ENCODE measurements around the gene RPL18. TPM values are rescaled to one million over a fixed set of nuclear protein-coding genes. Genes with fewer than 3 reads are reported as not detected.

RPL18 gene
- total RNA-seq, 2 experiments from 2014 or later: 2,026 to 2,191 TPM

- POLR2A ChIA-PET: interaction anchor here (1.0 to 1.3 kb wide), 9 partner anchors 9 to 256 kb away, joined by 3 to 9 read pairs (median 4); partner anchors contain the start of genes CA11, DBP, SYNGR4 and TMEM143
- no peaks in the 10 kb centered on the region for H3K9me3 Mint-ChIP-seq (ENCODE audit: low read depth)
- ATAC-seq (no peak), DNase-seq (no peak)
- peaks cover 56% of the 10 kb centered on the region for H3K4me1 Mint-ChIP-seq
- peak overlapping the region; percentile 94 for H3K4me3 Mint-ChIP-seq
- intact Hi-C loops (cut with DNase I, micrococcal nuclease): loop anchor here (1.0 to 2.0 kb wide), 13 partner anchors 14 to 465 kb away; partner anchors contain the start of genes CA11 (in 1 of the 2), CYTH2 (in 1 of the 2), GRWD1 (in 1 of the 2) and GYS1 (in 1 of the 2)
- CTCF ChIA-PET: interaction anchor here (0.8 to 1.9 kb wide), 4 partner anchors 11 to 374 kb away, joined by 3 to 7 read pairs (median 4); partner anchors contain the start of gene RUVBL2
- peak overlapping the region; percentile 97 for H3K27ac Mint-ChIP-seq
- H3K27me3 Mint-ChIP-seq: no peaks in the 10 kb centered on the region
- peaks cover 66% of the 10 kb centered on the region for H3K36me3 Mint-ChIP-seq (ENCODE audit: low read depth)
These were observed 961 bp upstream of the RPL18 start for GRCh38 chr19:48619692-48620585.

GRCh38 chr19:48618278-48618915, 581 bp downstream of the RPL18 start:
- H3K4me3 Mint-ChIP-seq: peak overlapping the region; percentile 94
- peak overlapping the region; percentile 97 for H3K27ac Mint-ChIP-seq
- intact Hi-C loops (cut with DNase I, micrococcal nuclease): loop anchor here in 1 of 2 experiments (2.0 kb wide), 1 partner anchor 108 kb away; the partner anchor contains the start of gene LMTK3

GRCh38 chr19:48617146-48617937, 1.6 kb downstream of the RPL18 start:
- peak overlapping the region; percentile 97 for H3K27ac Mint-ChIP-seq
- H3K27me3 Mint-ChIP-seq: no peaks in the 10 kb centered on the region
- intact Hi-C loops (cut with DNase I, micrococcal nuclease): no loop called here
- peaks cover 37% of the 10 kb centered on the region for H3K4me1 Mint-ChIP-seq
- CTCF ChIA-PET: interaction anchor here (0.6 kb wide), 1 partner anchor 225 kb away, joined by 3 read pairs; no protein-coding TSS in a partner anchor
- ATAC-seq: no peak
- H3K9me3 Mint-ChIP-seq (ENCODE audit: low read depth): no peaks in the 10 kb centered on the region
- POLR2A ChIA-PET: interaction anchor here (0.5 to 1.3 kb wide), 6 partner anchors 9 to 198 kb away, joined by 3 to 6 read pairs (median 3); no protein-coding TSS in a partner anchor
- peaks cover 55% of the 10 kb centered on the region for H3K36me3 Mint-ChIP-seq (ENCODE audit: low read depth)
- no peak for DNase-seq
- H3K4me3 Mint-ChIP-seq: peak overlapping the region; percentile 94

More at GRCh38 chr19:48618278-48618915, 581 bp downstream of the RPL18 start:
- H3K9me3 Mint-ChIP-seq (ENCODE audit: low read depth): no peaks in the 10 kb centered on the region
- CTCF ChIA-PET: interaction anchor here (0.6 to 1.9 kb wide), 3 partner anchors 10 to 375 kb away, joined by 3 to 7 read pairs (median 4); partner anchors contain the start of gene RUVBL2
- ATAC-seq: no peak
- H3K4me1 Mint-ChIP-seq: peaks cover 42% of the 10 kb centered on the region
- H3K27me3 Mint-ChIP-seq: no peaks in the 10 kb centered on the region
- peaks cover 59% of the 10 kb centered on the region for H3K36me3 Mint-ChIP-seq (ENCODE audit: low read depth)
- DNase-seq: no peak
- POLR2A ChIA-PET: interaction anchor here (1.0 to 1.3 kb wide), 11 partner anchors 10 to 255 kb away, joined by 3 to 9 read pairs (median 4); partner anchors contain the start of genes CA11, DBP, SYNGR4 and TMEM143

- H3K27ac Mint-ChIP-seq: peak overlapping the region; percentile 97
- ATAC-seq (no peak), DNase-seq (no peak)
- no peaks in the 10 kb centered on the region for H3K27me3 Mint-ChIP-seq
- CTCF ChIA-PET: interaction anchor here (0.5 kb wide), 1 partner anchor 26 kb away, joined by 3 read pairs; no protein-coding TSS in a partner anchor
- peaks cover 32% of the 10 kb centered on the region for H3K4me1 Mint-ChIP-seq
- no peaks in the 10 kb centered on the region for H3K9me3 Mint-ChIP-seq (ENCODE audit: low read depth)
- H3K36me3 Mint-ChIP-seq (ENCODE audit: low read depth): peaks cover 50% of the 10 kb centered on the region
- POLR2A ChIA-PET: interaction anchor here (0.6 to 1.4 kb wide), 8 partner anchors 8 to 506 kb away, joined by 3 to 6 read pairs (median 3); partner anchors contain the start of gene PLA2G4C
- intact Hi-C loops (cut with DNase I, micrococcal nuclease): no loop called here
- H3K4me3 Mint-ChIP-seq: peak overlapping the region; percentile 94
These were observed 2.4 kb downstream of the RPL18 start for GRCh38 chr19:48616491-48617056.

GRCh38 chr19:48616041-48616436, 2.9 kb downstream of the RPL18 start:
- Mint-ChIP-seq H3K4me3 (peak overlapping the region; percentile 94), H3K27ac (peak overlapping the region; percentile 97), H3K36me3 (ENCODE audit: low read depth) (peaks cover 47% of the 10 kb centered on the region), H3K27me3 (no peaks in the 10 kb centered on the region), H3K9me3 (ENCODE audit: low read depth) (no peaks in the 10 kb centered on the region), H3K4me1 (peaks cover 30% of the 10 kb centered on the region)
- intact Hi-C loops (cut with DNase I, micrococcal nuclease): no loop called here
- ChIA-PET CTCF (interaction anchor here (0.5 kb wide), 1 partner anchor 26 kb away, joined by 3 read pairs; no protein-coding TSS in a partner anchor), POLR2A (interaction anchor here (0.7 to 1.5 kb wide), 8 partner anchors 8 to 505 kb away, joined by 3 to 6 read pairs (median 3); partner anchors contain the start of gene PLA2G4C)
- ATAC-seq (no peak), DNase-seq (no peak)

GRCh38 chr19:48615231-48616040, 3.5 kb downstream of the RPL18 start:
- ChIA-PET CTCF (no interaction called here), POLR2A (interaction anchor here (0.6 to 1.5 kb wide), 6 partner anchors 9 to 122 kb away, joined by 3 to 5 read pairs (median 3); no protein-coding TSS in a partner anchor)
- Mint-ChIP-seq H3K4me3 (peak overlapping the region; percentile 6), H3K27ac (peak overlapping the region; percentile 13), H3K4me1 (peaks cover 30% of the 10 kb centered on the region), H3K36me3 (ENCODE audit: low read depth) (peaks cover 47% of the 10 kb centered on the region), H3K9me3 (ENCODE audit: low read depth) (no peaks in the 10 kb centered on the region), H3K27me3 (no peaks in the 10 kb centered on the region)
- ATAC-seq (no peak), DNase-seq (no peak)
- intact Hi-C loops (cut with DNase I, micrococcal nuclease): no loop called here

- POLR2A ChIA-PET: interaction anchor here (0.6 to 2.4 kb wide), 7 partner anchors 9 to 121 kb away, joined by 3 to 7 read pairs (median 4); no protein-coding TSS in a partner anchor
- ATAC-seq (no peak), DNase-seq (peak; percentile 42)
- H3K4me3 Mint-ChIP-seq: peak within 1 kb of the TSS; percentile 6
- CTCF ChIA-PET: interaction anchor here (0.6 to 0.7 kb wide), 2 partner anchors 98 to 343 kb away, joined by 4 read pairs; no protein-coding TSS in a partner anchor
- no peaks in the 10 kb centered on the region for H3K9me3 Mint-ChIP-seq (ENCODE audit: low read depth)
- intact Hi-C loops (cut with DNase I, micrococcal nuclease): no loop called here
- peaks cover 22% of the 10 kb centered on the region for H3K4me1 Mint-ChIP-seq
- no peaks in the 10 kb centered on the region for H3K27me3 Mint-ChIP-seq
- peak within 1 kb of the TSS; percentile 25 for H3K27ac Mint-ChIP-seq
- peaks cover 40% of the 10 kb centered on the region for H3K36me3 Mint-ChIP-seq (ENCODE audit: low read depth)
These were observed 4.3 kb downstream of the RPL18 start, which contains the start of gene FAM83E for GRCh38 chr19:48614436-48615230. Gene FAM83E (minus strand): TSS chr19:48615076. CDS start chr19:48613372, 1,704 bp downstream.

GRCh38 chr19:48613852-48614435, 5.0 kb downstream of the RPL18 start:
- CTCF ChIA-PET: interaction anchor here (0.5 to 0.7 kb wide), 3 partner anchors 99 to 343 kb away, joined by 3 to 4 read pairs (median 4); no protein-coding TSS in a partner anchor
- intact Hi-C loops (cut with DNase I, micrococcal nuclease): no loop called here
- no peak for DNase-seq
- Mint-ChIP-seq H3K9me3 (ENCODE audit: low read depth) (no peaks in the 10 kb centered on the region), H3K4me3 (no peak overlapping the region), H3K27ac (peak overlapping the region; percentile 25), H3K36me3 (ENCODE audit: low read depth) (peaks cover 38% of the 10 kb centered on the region), H3K4me1 (peaks cover 21% of the 10 kb centered on the region), H3K27me3 (no peaks in the 10 kb centered on the region)
- POLR2A ChIA-PET: interaction anchor here (0.6 to 2.4 kb wide), 4 partner anchors 8 to 112 kb away, joined by 3 to 7 read pairs (median 4); no protein-coding TSS in a partner anchor
- ATAC-seq: no peak
